NOMO-1 treated with dmso at 0.1 percent for 144 hours (cell line): ENCODE data around the gene RECK.
A peak's percentile ranks its signal among the peaks of the same experiment; 100 is the strongest.
"Not testable (repeated sequence)": the region's sequence is repeated elsewhere in the genome, so short reads cannot be mapped to it uniquely, and the experiment has no call there.

Experiments used
- DNase-seq: peaks from one replicate; lab custom pipeline; 2025; ENCODE audit not compliant: unreplicated experiment; lab: John Stamatoyannopoulos, UW

The RECK gene

GRCh38 chr9:36152741-36153438, 116.2 kb downstream of the RECK start:
- no peak for DNase-seq

DNA sequence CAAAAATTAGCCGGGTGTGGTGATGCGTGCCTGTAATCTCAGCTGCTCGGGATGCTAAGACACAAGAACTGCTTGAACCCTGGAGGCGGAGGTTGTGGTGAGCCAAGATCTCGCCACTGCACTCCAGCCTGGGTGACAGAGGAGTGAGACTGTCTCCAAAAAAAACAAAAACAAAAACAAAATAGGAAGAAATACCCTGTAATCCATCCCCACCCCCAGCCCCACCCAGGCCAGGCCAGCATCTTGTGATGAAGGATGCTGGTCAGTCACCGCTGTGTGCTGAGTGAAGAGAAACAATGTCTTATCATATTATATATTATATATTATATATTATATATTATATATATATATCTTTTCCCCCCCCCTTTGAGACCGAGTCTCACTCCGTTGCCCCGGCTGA, 117.0 kb downstream of the RECK start:
- DNase-seq = no peak

GRCh38 chr9:36154331-36154952, 117.7 kb downstream of the RECK start:
- DNase-seq = peak; percentile 65

DNA sequence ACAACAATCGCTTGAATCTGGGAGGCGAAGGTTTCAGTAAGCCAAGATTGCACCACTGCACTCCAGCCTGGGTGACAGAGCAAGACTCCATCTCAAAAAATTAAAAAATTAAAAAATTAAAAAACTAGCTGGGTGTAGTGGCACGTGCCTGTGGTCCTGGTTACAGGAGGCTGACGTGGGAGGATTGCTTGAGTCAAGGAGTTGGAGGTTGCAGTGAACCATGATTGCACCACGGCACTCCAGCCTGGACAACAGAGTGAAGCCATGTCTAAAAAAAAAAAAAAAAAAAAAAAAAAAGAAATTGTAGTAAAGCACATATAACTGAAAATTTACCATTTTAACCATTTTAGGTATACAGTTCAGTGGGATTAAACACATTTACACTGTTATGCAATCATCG, 119.4 kb downstream of the RECK start:
- DNase-seq = no peak

DNA sequence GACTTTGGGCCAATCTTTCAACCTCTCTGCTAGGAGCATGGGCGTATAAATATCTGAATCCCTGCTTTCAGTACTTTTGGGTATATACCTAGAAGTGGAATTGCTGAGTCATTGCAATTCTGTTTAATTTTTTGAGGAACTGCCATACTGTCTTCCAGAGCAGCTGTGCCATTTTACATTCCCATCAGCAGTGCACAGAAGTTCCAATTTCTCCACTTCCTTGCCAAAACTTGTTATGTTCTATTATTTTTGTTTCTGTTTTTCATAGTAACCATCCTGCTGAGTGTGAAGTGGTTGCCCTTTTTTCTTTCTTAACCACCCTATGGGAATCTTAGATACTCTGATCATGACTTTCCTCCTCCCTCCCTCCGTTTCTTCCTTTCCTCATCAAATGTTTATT, 121.4 kb downstream of the RECK start:
- peak; percentile 12 for DNase-seq

GRCh38 chr9:36158917-36159316, 122.2 kb downstream of the RECK start:
- DNase-seq = no peak

DNA sequence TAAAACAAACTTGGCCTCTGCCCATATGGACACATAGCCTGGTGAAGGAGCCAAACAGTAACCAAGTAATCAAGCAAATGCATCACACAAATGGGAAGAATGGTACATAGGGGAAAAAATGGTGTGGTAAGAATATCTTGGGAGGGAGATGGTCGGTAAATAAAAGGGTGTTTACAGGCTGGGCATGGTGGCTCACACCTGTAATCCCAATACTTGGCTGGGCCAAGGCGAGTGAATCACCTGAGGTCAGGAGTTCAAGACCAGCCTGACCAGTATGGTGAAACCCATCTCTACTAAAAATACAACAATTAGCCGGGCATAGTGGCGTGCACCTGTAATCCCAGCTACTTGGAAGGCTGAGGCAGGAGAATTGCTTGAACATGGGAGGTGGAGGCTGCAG, 122.8 kb downstream of the RECK start:
- DNase-seq = not testable (repeated sequence)

DNA sequence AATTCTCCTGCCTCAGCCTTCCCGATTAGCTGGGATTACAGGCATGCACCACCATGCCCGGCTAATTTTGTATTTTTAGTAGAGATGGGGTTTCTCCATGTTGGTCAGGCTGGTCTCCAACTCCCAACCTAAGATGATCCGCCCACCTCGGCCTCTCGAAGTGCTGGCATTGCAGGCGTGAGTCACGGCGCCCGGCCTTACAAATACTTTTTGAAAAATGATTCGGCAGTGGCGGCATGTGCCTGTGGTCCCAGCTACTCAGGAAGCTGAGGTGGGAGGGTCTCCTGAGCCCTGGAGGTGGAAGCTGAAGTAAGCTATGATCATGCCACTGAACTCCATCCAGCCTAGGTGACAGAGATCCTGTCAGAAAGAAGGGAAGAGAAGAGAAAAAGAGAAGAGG, 123.4 kb downstream of the RECK start:
- not testable (repeated sequence) for DNase-seq

DNA sequence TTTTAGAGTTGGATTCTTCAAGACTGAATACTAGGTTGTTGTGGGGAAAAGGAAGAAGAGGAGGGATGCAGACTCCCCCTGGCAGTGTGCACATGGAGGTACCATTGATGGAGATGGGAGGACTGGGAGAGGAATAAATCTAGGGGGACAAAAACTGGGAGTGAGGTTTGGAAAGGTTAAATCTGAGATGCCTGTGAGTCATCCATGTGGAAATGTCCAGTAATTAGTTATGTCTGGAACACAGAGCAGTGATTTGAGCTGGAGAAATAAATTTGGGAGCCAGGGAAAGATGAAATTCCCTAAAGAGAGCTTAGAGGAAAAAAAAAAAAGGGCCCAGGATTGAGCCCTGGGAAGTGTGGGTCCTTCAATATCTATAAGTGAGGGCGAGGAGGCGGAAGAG, 124.5 kb downstream of the RECK start:
- DNase-seq = no peak

- DNase-seq = no peak
Observed at GRCh38 chr9:36162211-36162738, 125.6 kb downstream of the RECK start.

- DNase-seq = no peak
Observed at GRCh38 chr9:36163049-36163785, 126.5 kb downstream of the RECK start.

DNA sequence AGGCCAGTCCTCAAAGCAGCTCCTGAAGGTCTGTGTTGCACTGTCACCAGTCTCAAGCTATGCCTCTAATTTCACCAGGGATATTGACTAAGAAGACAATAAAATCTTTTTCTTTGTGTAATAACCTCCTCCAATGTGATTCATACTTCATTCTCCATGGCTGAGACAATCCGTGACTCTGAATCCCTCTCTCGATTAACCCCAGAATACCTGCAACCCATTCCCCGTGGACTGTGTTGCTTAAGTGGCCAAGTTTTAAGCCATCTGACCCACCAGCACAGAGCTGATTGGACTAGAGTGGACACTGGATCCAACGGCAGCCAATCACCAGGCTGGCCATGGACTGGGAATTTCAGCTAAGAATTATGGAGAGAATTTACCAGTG, 127.1 kb downstream of the RECK start:
- DNase-seq = no peak

GRCh38 chr9:36164372-36164771, 127.7 kb downstream of the RECK start:
- DNase-seq = no peak

DNA sequence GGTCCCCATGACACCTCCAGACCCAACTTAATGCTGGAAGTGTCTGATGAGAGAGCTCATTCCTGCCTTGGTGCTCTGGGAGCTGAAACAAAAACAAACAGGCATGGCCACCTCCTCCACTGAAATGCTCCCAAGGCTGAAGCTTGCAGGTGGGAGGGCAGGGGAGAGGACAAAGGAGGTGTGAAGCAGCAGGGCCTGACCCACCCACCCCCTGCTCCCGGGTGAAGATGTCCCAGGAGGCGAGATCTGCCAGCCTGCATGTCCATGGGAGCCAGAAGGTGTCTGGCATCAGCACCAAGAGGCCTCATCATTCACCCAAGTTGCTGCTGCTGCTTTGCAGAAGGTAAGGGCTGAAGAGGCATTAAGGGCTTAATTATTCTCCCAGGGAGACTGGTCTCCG, 128.3 kb downstream of the RECK start:
- no peak for DNase-seq

GRCh38 chr9:36165826-36166167, 129.1 kb downstream of the RECK start:
- no peak for DNase-seq

GRCh38 chr9:36166168-36166927, 129.6 kb downstream of the RECK start:
- DNase-seq = peak; percentile 92

DNA sequence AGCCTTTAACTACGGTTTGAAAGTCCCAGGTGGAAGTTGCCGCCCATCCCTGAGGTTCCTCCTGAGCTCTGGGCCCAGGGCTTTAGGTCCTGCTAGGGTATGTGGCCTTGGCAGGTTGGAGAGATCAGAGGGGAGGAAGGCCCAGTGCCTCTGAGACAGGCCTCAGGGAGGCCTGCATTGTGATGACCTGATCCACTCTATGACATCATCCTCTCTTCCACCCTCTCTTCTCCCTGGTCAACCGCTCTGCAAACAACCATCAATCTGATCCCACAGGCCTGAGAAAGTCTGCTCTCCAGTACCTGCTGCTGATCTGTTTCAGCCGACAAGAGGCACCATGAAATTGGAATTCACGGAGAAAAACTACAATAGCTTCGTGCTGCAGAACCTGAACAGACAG, 132.5 kb downstream of the RECK start, which contains the start of gene CCIN:
TSS of gene CCIN (plus strand) at position 223 of the 400 bp plus-strand sequence. CDS start at position 338, 115 bp downstream.
- no peak for DNase-seq

GRCh38 chr9:36169708-36170107, 133.0 kb downstream of the RECK start:
- peak; percentile 79 for DNase-seq

DNA sequence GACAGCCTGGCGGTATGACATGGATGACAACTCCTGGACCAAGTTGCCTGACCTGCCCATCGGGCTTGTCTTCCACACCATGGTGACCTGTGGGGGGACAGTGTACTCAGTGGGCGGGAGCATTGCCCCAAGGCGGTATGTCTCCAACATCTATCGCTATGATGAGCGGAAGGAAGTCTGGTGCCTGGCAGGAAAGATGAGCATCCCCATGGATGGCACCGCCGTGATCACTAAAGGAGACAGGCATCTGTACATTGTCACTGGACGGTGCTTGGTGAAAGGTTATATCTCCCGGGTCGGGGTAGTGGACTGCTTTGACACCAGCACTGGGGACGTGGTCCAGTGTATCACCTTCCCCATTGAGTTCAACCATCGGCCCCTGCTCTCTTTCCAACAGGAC, 133.8 kb downstream of the RECK start:
- no peak for DNase-seq

DNA sequence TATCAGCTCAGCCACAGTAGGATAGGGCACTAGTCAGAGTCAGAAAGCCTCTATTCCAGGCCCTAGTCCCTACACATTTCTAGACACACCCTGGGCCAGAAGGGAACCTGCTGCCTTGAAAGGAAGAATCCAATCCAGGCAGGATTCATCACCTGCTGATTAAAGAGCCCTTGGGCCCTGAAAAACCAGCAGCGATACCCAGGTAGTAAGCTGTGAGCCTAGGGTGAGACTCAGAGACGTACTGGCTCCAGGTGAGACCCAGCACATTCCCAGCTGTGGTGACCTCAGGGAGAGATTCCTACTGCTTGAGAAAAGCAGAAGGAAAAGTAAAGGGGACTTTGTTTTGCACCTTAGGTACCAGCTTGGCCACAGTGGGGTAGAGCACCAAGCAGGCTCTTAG, 137.1 kb downstream of the RECK start:
- no peak for DNase-seq
